Vagina (tissue), 2 donors: ENCODE data around the gene DUSP5.

Experiments
- POLR2AphosphoS5 ChIP-seq, 2 donors: sonication (generic); formaldehyde crosslinking; IDR thresholded peaks; one replicate each; pipeline ENCODE4 v1.9.0; 2017; ENCODE audit warnings: antibody characterized with exemption in 2 of 2, mild to moderate bottlenecking in 2 of 2, low read depth in 1 of 2; ENCODE audit not compliant: insufficient read depth in 1 of 2
- TF ChIP-seq, protein P1 (sequence below), 3 experiments: fragments of 450-650 bp in 2 of 3; fragments of 200-600 bp in 1 of 3; sonication (generic) in 1 of 3; IDR thresholded peaks; one replicate each; pipeline ENCODE4 v1.5.1; 2017 to 2019; ENCODE audit warnings: antibody characterized with exemption in 3 of 3, mild to moderate bottlenecking in 2 of 3, moderate library complexity in 2 of 3

DNA sequence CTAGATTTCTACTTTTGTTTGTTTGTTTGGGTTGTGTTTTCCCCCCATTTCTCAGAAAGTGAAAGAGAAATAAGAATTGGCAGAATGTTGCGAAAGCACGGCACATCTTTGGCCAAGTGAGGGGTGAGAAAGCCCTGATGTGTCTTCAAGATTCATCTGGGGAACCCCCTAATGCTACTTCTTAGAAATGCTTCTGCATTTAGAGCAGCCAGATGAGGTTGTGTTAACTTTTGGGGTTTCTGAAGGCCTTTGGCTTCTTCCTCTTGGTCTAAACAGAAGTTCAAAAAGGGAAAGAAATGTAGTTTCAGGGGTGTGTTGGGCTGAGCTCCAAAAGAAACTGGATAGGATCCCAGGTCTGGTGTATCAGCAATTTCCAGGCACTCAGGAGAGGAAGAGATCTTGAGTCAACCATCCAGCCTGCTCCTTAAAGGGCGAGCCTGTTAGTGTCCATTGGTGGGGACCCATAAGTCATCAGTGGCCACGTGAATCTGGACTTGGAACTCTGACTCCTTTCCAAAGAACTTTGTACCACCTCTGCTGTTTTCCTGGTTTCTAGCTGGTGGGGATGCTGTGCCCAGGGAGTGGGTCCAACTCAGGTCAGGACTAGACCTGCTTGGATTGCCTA is 6.5 kb downstream of the DUSP5 start:
- TF ChIP-seq, protein P1, sequence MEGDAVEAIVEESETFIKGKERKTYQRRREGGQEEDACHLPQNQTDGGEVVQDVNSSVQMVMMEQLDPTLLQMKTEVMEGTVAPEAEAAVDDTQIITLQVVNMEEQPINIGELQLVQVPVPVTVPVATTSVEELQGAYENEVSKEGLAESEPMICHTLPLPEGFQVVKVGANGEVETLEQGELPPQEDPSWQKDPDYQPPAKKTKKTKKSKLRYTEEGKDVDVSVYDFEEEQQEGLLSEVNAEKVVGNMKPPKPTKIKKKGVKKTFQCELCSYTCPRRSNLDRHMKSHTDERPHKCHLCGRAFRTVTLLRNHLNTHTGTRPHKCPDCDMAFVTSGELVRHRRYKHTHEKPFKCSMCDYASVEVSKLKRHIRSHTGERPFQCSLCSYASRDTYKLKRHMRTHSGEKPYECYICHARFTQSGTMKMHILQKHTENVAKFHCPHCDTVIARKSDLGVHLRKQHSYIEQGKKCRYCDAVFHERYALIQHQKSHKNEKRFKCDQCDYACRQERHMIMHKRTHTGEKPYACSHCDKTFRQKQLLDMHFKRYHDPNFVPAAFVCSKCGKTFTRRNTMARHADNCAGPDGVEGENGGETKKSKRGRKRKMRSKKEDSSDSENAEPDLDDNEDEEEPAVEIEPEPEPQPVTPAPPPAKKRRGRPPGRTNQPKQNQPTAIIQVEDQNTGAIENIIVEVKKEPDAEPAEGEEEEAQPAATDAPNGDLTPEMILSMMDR (IDR thresholded peaks at IDR 0.05): no peak
- peak in 1 of 2 donors; percentile 29 for TF ChIP-seq POLR2AphosphoS5 (IDR thresholded peaks at IDR 0.05; ENCODE audit: insufficient read depth in 1 of 2, low read depth in 1 of 2)
